ENCODE data around the gene SEMA4A. TPM values are rescaled to one million over a fixed set of nuclear protein-coding genes. Genes with fewer than 3 reads are reported as not detected.
"Not testable (repeated sequence)": the region's sequence is repeated elsewhere in the genome, so short reads cannot be mapped to it uniquely, and the experiment has no call there.

SEMA4A gene
- total RNA-seq, 6 experiments from 2014 or later: 0.71 to 1.1 (median 0.83) TPM

DNA sequence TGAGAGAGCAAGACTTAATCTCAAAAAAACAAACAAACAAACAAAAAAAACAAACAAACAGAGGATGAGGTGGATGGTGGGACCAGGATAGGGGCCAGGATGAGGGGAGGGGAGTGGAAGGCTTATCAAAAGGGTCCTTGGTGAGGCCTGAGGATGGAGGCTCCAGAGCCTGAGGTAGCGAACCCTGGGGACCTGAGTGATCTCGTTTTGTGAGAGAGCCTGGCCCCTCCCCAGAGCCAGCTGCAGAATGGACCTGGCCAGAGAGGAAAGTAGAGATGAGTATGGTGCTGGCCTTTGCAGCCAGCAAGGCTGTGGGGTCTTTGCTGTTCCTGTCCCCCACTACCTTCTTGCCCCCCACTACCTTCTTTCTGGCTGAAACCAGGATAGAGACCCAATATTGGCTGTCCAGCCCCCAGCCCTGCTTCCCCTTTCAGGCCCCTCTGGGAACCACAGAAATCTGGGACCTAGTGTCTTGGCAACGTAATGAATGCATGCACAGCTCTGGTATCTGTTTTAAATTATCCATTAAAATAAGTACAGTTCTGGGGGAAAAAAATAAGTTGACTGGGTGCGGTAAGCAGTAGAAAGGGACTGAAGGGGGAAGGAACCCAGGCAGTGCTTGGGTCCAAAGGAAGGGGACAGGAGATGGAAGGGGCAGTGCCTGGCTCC, 40.0 kb upstream of the SEMA4A start:
- peak overlapping the region; percentile 95 for H3K4me3 Mint-ChIP-seq
- H3K36me3 Mint-ChIP-seq (ENCODE audit: low read depth): peaks cover 40% of the 10 kb centered on the region
- peak overlapping the region; percentile 98 for H3K27ac Mint-ChIP-seq
- TF ChIP-seq, protein P1, sequence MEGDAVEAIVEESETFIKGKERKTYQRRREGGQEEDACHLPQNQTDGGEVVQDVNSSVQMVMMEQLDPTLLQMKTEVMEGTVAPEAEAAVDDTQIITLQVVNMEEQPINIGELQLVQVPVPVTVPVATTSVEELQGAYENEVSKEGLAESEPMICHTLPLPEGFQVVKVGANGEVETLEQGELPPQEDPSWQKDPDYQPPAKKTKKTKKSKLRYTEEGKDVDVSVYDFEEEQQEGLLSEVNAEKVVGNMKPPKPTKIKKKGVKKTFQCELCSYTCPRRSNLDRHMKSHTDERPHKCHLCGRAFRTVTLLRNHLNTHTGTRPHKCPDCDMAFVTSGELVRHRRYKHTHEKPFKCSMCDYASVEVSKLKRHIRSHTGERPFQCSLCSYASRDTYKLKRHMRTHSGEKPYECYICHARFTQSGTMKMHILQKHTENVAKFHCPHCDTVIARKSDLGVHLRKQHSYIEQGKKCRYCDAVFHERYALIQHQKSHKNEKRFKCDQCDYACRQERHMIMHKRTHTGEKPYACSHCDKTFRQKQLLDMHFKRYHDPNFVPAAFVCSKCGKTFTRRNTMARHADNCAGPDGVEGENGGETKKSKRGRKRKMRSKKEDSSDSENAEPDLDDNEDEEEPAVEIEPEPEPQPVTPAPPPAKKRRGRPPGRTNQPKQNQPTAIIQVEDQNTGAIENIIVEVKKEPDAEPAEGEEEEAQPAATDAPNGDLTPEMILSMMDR (IDR thresholded peaks at IDR 0.05): no peak
- H3K27me3 Mint-ChIP-seq (ENCODE audit: insufficient read depth): peaks cover 32% of the 10 kb centered on the region
- H3K4me1 Mint-ChIP-seq (ENCODE audit: low read depth): peaks cover 48% of the 10 kb centered on the region
- peaks cover 17% of the 10 kb centered on the region for H3K9me3 Mint-ChIP-seq
- DNase-seq: no peak

DNA sequence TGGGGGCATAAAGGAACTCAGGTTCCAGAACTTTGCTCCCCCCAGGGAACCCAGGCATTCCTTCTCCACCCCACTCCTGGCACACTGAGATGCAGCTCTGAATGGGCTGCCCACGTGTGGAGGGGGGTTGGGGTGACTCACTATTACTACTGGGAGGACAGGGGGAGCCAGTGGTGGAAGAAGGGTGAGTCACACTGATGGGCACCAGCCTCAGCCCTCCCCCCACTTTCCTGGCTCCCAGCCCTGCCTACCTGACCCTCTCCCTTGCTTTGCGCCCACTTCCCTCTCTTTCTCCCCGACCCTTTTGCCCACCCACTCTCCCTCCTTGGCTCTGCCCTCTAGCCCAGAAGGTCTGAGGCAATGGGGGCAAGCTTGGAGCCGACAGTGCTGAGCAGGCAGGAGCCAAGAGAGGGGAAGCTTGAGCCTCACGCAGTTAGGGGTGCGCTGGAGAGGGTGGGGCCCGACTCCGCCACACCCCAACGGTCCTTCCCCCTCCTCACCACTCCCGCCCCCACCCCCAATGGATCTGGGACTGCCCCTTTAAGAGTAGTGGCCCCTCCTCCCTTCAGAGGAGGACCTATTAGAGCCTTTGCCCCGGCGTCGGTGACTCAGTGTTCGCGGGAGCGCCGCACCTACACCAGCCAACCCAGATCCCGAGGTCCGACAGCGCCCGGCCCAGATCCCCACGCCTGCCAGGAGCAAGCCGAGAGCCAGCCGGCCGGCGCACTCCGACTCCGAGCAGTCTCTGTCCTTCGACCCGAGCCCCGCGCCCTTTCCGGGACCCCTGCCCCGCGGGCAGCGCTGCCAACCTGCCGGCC, 39.1 kb upstream of the SEMA4A start, which contains the start of gene LMNA:
Gene LMNA, plus strand, starts transcription at position 611 of the 818 bp plus-strand sequence. CDS start 208 bp downstream, outside the sequence.
- peaks cover 17% of the 10 kb centered on the region for H3K9me3 Mint-ChIP-seq
- TF ChIP-seq, protein P1 (IDR thresholded peaks at IDR 0.05): no peak
- peak within 1 kb of the TSS; percentile 98 for H3K27ac Mint-ChIP-seq
- peaks cover 44% of the 10 kb centered on the region for H3K36me3 Mint-ChIP-seq (ENCODE audit: low read depth)
- H3K4me1 Mint-ChIP-seq (ENCODE audit: low read depth): peaks cover 47% of the 10 kb centered on the region
- H3K27me3 Mint-ChIP-seq (ENCODE audit: insufficient read depth): peaks cover 41% of the 10 kb centered on the region
- H3K4me3 Mint-ChIP-seq: peak within 1 kb of the TSS; percentile 95
- DNase-seq: peak; percentile 96

DNA sequence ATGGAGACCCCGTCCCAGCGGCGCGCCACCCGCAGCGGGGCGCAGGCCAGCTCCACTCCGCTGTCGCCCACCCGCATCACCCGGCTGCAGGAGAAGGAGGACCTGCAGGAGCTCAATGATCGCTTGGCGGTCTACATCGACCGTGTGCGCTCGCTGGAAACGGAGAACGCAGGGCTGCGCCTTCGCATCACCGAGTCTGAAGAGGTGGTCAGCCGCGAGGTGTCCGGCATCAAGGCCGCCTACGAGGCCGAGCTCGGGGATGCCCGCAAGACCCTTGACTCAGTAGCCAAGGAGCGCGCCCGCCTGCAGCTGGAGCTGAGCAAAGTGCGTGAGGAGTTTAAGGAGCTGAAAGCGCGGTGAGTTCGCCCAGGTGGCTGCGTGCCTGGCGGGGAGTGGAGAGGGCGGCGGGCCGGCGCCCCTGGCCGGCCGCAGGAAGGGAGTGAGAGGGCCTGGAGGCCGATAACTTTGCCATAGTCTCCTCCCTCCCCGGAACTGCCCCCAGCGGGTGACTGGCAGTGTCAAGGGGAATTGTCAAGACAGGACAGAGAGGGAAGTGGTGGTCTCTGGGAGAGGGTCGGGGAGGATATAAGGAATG, 38.4 kb upstream of the SEMA4A start:
- peaks cover 51% of the 10 kb centered on the region for H3K4me1 Mint-ChIP-seq (ENCODE audit: low read depth)
- H3K4me3 Mint-ChIP-seq: peak overlapping the region; percentile 95

DNA sequence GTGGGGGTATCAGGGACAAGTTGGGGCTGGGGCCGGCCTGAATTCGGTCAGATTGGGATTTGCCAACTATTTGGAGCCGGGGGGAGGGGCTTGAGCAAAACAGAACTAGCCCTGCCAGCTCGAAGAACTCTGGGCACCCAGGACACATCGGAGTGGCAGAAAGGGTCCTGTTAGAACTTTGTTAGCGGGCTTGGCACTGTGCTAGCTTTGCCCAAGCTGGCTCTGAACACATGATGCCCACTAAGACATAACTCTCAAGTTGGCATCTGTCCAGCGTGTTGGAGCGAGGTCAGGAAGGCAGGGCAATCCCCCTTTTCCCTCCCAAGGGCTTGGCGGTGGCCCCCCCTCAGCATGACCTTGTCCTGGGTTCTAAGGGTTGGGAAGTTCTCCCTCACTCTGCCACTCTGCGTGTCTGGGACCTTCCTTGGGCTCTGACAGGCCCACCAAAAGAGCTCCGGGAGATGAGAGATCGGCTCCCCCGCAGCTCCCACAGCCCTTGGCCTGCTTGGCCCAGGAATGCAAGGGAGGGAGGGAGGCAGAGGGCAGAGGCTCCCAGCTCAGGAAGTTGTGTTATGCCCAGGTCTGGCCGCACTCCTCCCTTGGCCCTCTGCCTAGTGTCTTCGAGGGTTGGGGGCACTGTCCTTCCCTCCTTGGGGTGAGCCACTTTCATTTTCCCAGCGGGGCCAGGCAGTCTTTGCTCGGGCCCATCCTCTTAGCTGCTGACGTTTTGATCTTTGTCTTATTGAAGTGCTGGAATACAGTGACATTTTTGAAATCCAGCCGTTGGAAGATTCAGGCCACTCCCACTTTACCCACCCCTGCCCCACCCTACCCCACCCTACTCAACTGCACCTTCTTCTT, 37.6 kb upstream of the SEMA4A start:
- Mint-ChIP-seq H3K4me3 (peak overlapping the region; percentile 95), H3K27ac (peak overlapping the region; percentile 98), H3K36me3 (ENCODE audit: low read depth) (peaks cover 54% of the 10 kb centered on the region), H3K9me3 (peaks cover 17% of the 10 kb centered on the region), H3K27me3 (ENCODE audit: insufficient read depth) (peaks cover 55% of the 10 kb centered on the region), H3K4me1 (ENCODE audit: low read depth) (peaks cover 59% of the 10 kb centered on the region)
- peak; percentile 57 for DNase-seq
- TF ChIP-seq, protein P1 (IDR thresholded peaks at IDR 0.05): no peak

More for the DNA sequence above, 38.4 kb upstream of the SEMA4A start:
- peak overlapping the region; percentile 98 for H3K27ac Mint-ChIP-seq
- peaks cover 48% of the 10 kb centered on the region for H3K27me3 Mint-ChIP-seq (ENCODE audit: insufficient read depth)
- peaks cover 47% of the 10 kb centered on the region for H3K36me3 Mint-ChIP-seq (ENCODE audit: low read depth)
- TF ChIP-seq, protein P1 (IDR thresholded peaks at IDR 0.05): no peak
- peaks cover 17% of the 10 kb centered on the region for H3K9me3 Mint-ChIP-seq
- no peak for DNase-seq

DNA sequence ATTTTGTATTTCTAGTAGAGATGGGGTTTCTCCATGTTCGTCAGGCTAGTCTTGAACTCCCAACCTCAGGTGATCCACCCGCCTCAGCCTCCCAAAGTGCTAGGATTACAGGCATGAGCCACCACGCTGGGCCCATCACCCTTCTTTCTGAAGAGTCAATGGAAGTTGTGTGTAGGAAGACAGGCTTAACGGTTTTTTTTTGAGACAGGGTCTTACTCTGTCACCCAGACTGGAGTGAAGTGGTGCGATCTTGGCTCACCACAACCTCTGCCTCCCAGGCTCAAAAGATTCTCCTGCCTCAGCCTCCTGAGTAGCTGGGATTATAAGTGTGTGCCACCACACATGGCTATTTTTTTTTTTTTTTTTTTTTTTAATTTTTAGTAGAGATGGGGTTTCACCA, 36.7 kb upstream of the SEMA4A start:
- Mint-ChIP-seq H3K9me3 (peaks cover 25% of the 10 kb centered on the region), H3K27ac (peak overlapping the region; percentile 98), H3K27me3 (ENCODE audit: insufficient read depth) (peaks cover 65% of the 10 kb centered on the region), H3K36me3 (ENCODE audit: low read depth) (peaks cover 64% of the 10 kb centered on the region), H3K4me3 (peak overlapping the region; percentile 95), H3K4me1 (ENCODE audit: low read depth) (peaks cover 65% of the 10 kb centered on the region)
- DNase-seq: not testable (repeated sequence)
